Measurements from ENCODE around the gene ZNF33B.

DNA sequence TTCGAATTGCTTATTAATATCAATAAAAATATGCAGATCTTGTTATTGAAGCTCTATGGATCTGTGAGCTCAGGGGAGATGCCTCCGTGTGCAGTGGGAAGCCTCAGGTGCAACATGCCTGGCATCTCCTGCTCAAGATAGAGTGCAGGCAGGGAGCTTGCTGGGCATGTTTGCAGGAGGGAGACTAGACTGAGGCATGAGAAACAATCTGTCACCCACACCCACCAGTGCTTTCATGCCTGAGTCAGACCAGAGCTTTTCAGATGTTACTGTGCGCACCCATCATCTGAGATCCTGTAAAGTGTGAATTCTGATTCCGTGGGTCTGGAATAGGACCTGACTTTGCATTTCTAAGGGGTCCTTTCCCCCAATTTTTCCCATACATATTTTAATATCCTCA lies 62.0 kb downstream of the ZNF33B start:
- TF ChIP-seq, protein P1, sequence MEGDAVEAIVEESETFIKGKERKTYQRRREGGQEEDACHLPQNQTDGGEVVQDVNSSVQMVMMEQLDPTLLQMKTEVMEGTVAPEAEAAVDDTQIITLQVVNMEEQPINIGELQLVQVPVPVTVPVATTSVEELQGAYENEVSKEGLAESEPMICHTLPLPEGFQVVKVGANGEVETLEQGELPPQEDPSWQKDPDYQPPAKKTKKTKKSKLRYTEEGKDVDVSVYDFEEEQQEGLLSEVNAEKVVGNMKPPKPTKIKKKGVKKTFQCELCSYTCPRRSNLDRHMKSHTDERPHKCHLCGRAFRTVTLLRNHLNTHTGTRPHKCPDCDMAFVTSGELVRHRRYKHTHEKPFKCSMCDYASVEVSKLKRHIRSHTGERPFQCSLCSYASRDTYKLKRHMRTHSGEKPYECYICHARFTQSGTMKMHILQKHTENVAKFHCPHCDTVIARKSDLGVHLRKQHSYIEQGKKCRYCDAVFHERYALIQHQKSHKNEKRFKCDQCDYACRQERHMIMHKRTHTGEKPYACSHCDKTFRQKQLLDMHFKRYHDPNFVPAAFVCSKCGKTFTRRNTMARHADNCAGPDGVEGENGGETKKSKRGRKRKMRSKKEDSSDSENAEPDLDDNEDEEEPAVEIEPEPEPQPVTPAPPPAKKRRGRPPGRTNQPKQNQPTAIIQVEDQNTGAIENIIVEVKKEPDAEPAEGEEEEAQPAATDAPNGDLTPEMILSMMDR (IDR thresholded peaks at IDR 0.05), result no peak
- TF ChIP-seq POLR2AphosphoS5 (IDR thresholded peaks at IDR 0.05), result no peak
